HS-5 (cell line): ENCODE results near the gene TCEA3.

ENCODE experiments used
- DNase-seq: peaks from one replicate; pipeline ENCODE4 v3.0.0-alpha.2; 2012; ENCODE audit warnings: low read depth

Gene TCEA3

GRCh38 chr1:23424293-23425192, at the start of gene TCEA3:
Gene TCEA3 (minus strand): TSS chr1:23424748. CDS start chr1:23424633, 115 bp downstream.
- DNase-seq: no peak

- DNase-seq: no peak
These were observed 48.7 kb upstream of the TCEA3 start for GRCh38 chr1:23473037-23473800.

- DNase-seq: no peak
These were observed 47.9 kb upstream of the TCEA3 start for GRCh38 chr1:23472351-23473036.

- no peak for DNase-seq
These were observed 47.0 kb upstream of the TCEA3 start for GRCh38 chr1:23471473-23472075.

- DNase-seq: no peak
These were observed 45.9 kb upstream of the TCEA3 start for GRCh38 chr1:23470282-23471070.

GRCh38 chr1:23469372-23469982, 44.9 kb upstream of the TCEA3 start:
- DNase-seq: no peak

GRCh38 chr1:23466423-23466989, 42.0 kb upstream of the TCEA3 start:
- no peak for DNase-seq

- DNase-seq: no peak
These were observed 38.7 kb upstream of the TCEA3 start for GRCh38 chr1:23463286-23463685.

GRCh38 chr1:23462766-23463165, 38.2 kb upstream of the TCEA3 start:
- DNase-seq: no peak

- DNase-seq: no peak
These were observed 36.5 kb upstream of the TCEA3 start for GRCh38 chr1:23461050-23461449.

GRCh38 chr1:23460519-23460918, 36.0 kb upstream of the TCEA3 start:
- DNase-seq: no peak

- DNase-seq: no peak
These were observed 34.8 kb upstream of the TCEA3 start for GRCh38 chr1:23459338-23459757.

GRCh38 chr1:23456226-23456625, 31.7 kb upstream of the TCEA3 start:
- no peak for DNase-seq

- no peak for DNase-seq
These were observed 29.0 kb upstream of the TCEA3 start for GRCh38 chr1:23453455-23454000.

- no peak for DNase-seq
These were observed 27.5 kb upstream of the TCEA3 start for GRCh38 chr1:23452011-23452411.

- no peak for DNase-seq
These were observed 26.9 kb upstream of the TCEA3 start for GRCh38 chr1:23451441-23451840.

- DNase-seq: no peak
These were observed 26.3 kb upstream of the TCEA3 start for GRCh38 chr1:23450894-23451293.

- no peak for DNase-seq
These were observed 25.4 kb upstream of the TCEA3 start for GRCh38 chr1:23449958-23450357.

GRCh38 chr1:23449306-23449705, 24.8 kb upstream of the TCEA3 start:
- no peak for DNase-seq

GRCh38 chr1:23448846-23449245, 24.3 kb upstream of the TCEA3 start:
- no peak for DNase-seq
